ENCODE data around the gene MINAR1.

MINAR1 gene

GRCh38 chr15:79432345-79433275 is 474 bp downstream of the MINAR1 start (continued):
- TF ChIP-seq YY1 (tag by site-specific recombination; IDR thresholded peaks at IDR 0.05) (no peak), ZNF2 (tag by site-specific recombination; IDR thresholded peaks at IDR 0.05) (0 out of 2 replicates have a peak, but pooled peaks have one; percentile 56), ZSCAN18 (tag by site-specific recombination; IDR thresholded peaks at IDR 0.05) (no peak), ZNF292 (tag by site-specific recombination; IDR thresholded peaks at IDR 0.05; ENCODE audit: borderline replicate concordance, low read depth) (no peak), ZNF626 (tag by site-specific recombination; IDR thresholded peaks at IDR 0.05) (no peak), KLF16 (tag by site-specific recombination; IDR thresholded peaks at IDR 0.05) (peak; percentile 60; the same call in 1 of the 2 replicates), ZNF692 (tag by site-specific recombination; IDR thresholded peaks at IDR 0.05) (0 out of 2 replicates have a peak, but pooled peaks have one; percentile 26), ZNF335 (tag by site-specific recombination; conservative IDR thresholded peaks at IDR 0.05) (peak; percentile 47), ZNF623 (tag by site-specific recombination; IDR thresholded peaks at IDR 0.05) (no peak), ZFP69B (tag by site-specific recombination; IDR thresholded peaks at IDR 0.05) (0 out of 2 replicates have a peak, but pooled peaks have one; percentile 23), ZNF837 (tag by site-specific recombination; IDR thresholded peaks at IDR 0.05) (0 out of 2 replicates have a peak, but pooled peaks have one; percentile 21), ZBTB7A (tag by site-specific recombination; IDR thresholded peaks at IDR 0.05; ENCODE audit: low read depth) (no peak), ZBTB26 (tag by site-specific recombination; optimal IDR thresholded peaks at IDR 0.05) (peak; percentile 91), ZNF580 (tag by site-specific recombination; IDR thresholded peaks at IDR 0.05) (no peak), ZNF600 (tag by site-specific recombination; IDR thresholded peaks at IDR 0.05) (peak; percentile 36; the same call in 1 of the 2 replicates), MYNN (tag by site-specific recombination; IDR thresholded peaks at IDR 0.05; ENCODE audit: borderline replicate concordance) (no peak), ZBTB20 (tag by site-specific recombination; IDR thresholded peaks at IDR 0.05) (peak; percentile 71), SP2 (tag by site-specific recombination; IDR thresholded peaks at IDR 0.05) (peak; percentile 24; the same call in 1 of the 2 replicates), ZSCAN23 (tag by site-specific recombination; IDR thresholded peaks at IDR 0.05) (no peak), ZNF449 (tag by site-specific recombination; IDR thresholded peaks at IDR 0.05) (no peak), ZNF707 (tag by site-specific recombination; IDR thresholded peaks at IDR 0.05) (no peak), BCL11A (tag by site-specific recombination; IDR thresholded peaks at IDR 0.05; ENCODE audit: low read depth) (no peak), ZSCAN4 (tag by site-specific recombination; IDR thresholded peaks at IDR 0.05) (peak; percentile 90)

All from HEK293 (cell line).